Esophagus muscularis mucosa (tissue), 3 donors: ENCODE results near the gene GAP43.

ENCODE experiments used
- CTCF ChIP-seq, 3 experiments: fragments of 200-600 bp in 2 of 3; fragments of 450-650 bp in 1 of 3; sonication (generic) in 2 of 3; IDR thresholded peaks; one replicate each; pipeline ENCODE4 v1.5.1; 2017 to 2019; ENCODE audit warnings: antibody characterized with exemption in 3 of 3, mild to moderate bottlenecking in 2 of 3, moderate library complexity in 1 of 3
- POLR2A ChIP-seq: fragments of 450-650 bp; IDR thresholded peaks from one replicate; pipeline ENCODE4 v1.6.1; 2017; ENCODE audit warnings: antibody characterized with exemption, moderate library complexity, mild to moderate bottlenecking, low read depth
- POLR2AphosphoS5 ChIP-seq, 2 donors: sonication (generic); formaldehyde crosslinking; IDR thresholded peaks; one replicate each; pipeline ENCODE4 v1.6.1; 2017; ENCODE audit warnings: antibody characterized with exemption in 2 of 2

GRCh38 chr3:115768661-115769060, 145.4 kb downstream of the GAP43 start:
- TF ChIP-seq CTCF (IDR thresholded peaks at IDR 0.05) (no peak), POLR2A (no peak), POLR2AphosphoS5 (IDR thresholded peaks at IDR 0.05) (no peak)
